Testis (tissue), 3 donors: ENCODE measurements around the gene EEFSEC. TPM values are rescaled to one million over a fixed set of nuclear protein-coding genes. Genes with fewer than 3 reads are reported as not detected.

Experiments
- DNase-seq: peaks from one replicate; pipeline ENCODE4 v3.0.0-alpha.2; 2019
- H3K27ac ChIP-seq, 2 donors: fragments of 200-600 bp; sonication (generic); one replicate each; pipeline ENCODE4 v1.5.1; 2019
- H3K27me3 ChIP-seq: fragments of 200-600 bp; sonication (generic); one replicate; pipeline ENCODE4 v1.5.1; 2019
- H3K36me3 ChIP-seq: fragments of 200-600 bp; sonication (generic); one replicate; pipeline ENCODE4 v1.5.1; 2017; ENCODE audit warnings: low read depth; ENCODE audit errors: missing control alignments
- H3K4me1 ChIP-seq: fragments of 200-600 bp; sonication (generic); one replicate; pipeline ENCODE4 v1.5.1; 2019
- H3K4me3 ChIP-seq, 2 donors: fragments of 200-600 bp; sonication (generic); one replicate each; pipeline ENCODE4 v1.5.1; 2017 to 2019
- H3K9me3 ChIP-seq: fragments of 200-600 bp; sonication (generic); one replicate; pipeline ENCODE4 v1.5.1; 2017
- CTCF ChIP-seq, 3 experiments: fragments of 450-650 bp in 2 of 3; fragments of 200-600 bp in 1 of 3; sonication (generic) in 1 of 3; IDR thresholded peaks; one replicate each; pipeline ENCODE4 v1.5.1; 2016 to 2019; ENCODE audit warnings: antibody characterized with exemption in 3 of 3, mild to moderate bottlenecking in 2 of 3, moderate library complexity in 1 of 3
- POLR2A ChIP-seq: fragments of 450-650 bp; IDR thresholded peaks from one replicate; pipeline ENCODE4 v1.6.1; 2017; ENCODE audit warnings: antibody characterized with exemption, mild to moderate bottlenecking, moderate library complexity
- WGBS, 2 donors: methylation state at CpG; one replicate each; pipeline ENCODE4 v1.1.5; 2018; 5-methylcytosine and 5-hydroxymethylcytosine counted together
- intact Hi-C: fragments of 100-400 bp; cut with DNase I; formaldehyde crosslinking; loops from one replicate; pipeline ENCODE4 v1.15.1; 2023; ENCODE audit warnings: low total_unique reads
- polyA plus RNA-seq: library from polyadenylated mRNA; stranded (reverse); fragments of 350-450 nt; fragmentation: Illumina TruSeq; extraction: RNeasy Lipid Tissue Mini Kit (QIAGEN cat#74804); gene quantifications from one replicate; pipeline ENCODE4 v1.2.3, GENCODE V29; 2014; ENCODE audit warnings: low read depth, low replicate concordance; ENCODE audit not compliant: insufficient read depth
- total RNA-seq, 2 donors: library from RNA; depleted of rRNA; stranded (reverse); fragments of >200 nt; gene quantifications; one replicate each; pipeline ENCODE4 v1.2.3, GENCODE V29; 2016

The EEFSEC gene
- total and polyA plus RNA-seq, 3 donors from 2014 or later = 35.4 to 40.3 (median 35.4) TPM

GRCh38 chr3:128320551-128321340 is 167.5 kb downstream of the EEFSEC start:
- intact Hi-C loops = no loop called here
- no peak for TF ChIP-seq POLR2A
- TF ChIP-seq CTCF (IDR thresholded peaks at IDR 0.05) = no peak
- Histone ChIP-seq H3K9me3 (no peaks in the 10 kb centered on the region), H3K36me3 (no peaks in the 10 kb centered on the region), H3K4me1 (peaks cover 19% of the 10 kb centered on the region), H3K4me3 (no peak overlapping the region), H3K27me3 (no peaks in the 10 kb centered on the region), H3K27ac (no peak overlapping the region)
- peak; percentile 7 for DNase-seq
- WGBS, 2 donors = 88 to 91% methylated on average over 8 of the region's 8 CpGs

GRCh38 chr3:128321418-128321817 is 168.1 kb downstream of the EEFSEC start:
- Histone ChIP-seq H3K36me3 (no peaks in the 10 kb centered on the region), H3K4me3 (no peak overlapping the region), H3K9me3 (no peaks in the 10 kb centered on the region), H3K27ac (no peak overlapping the region), H3K27me3 (no peaks in the 10 kb centered on the region), H3K4me1 (peaks cover 15% of the 10 kb centered on the region)
- no peak for TF ChIP-seq CTCF (IDR thresholded peaks at IDR 0.05)
- no peak for TF ChIP-seq POLR2A
- 86 to 100% methylated on average over 1 to 4 of the region's 4 CpGs for WGBS, 2 donors
- DNase-seq = peak; percentile 9
- intact Hi-C loops = no loop called here

GRCh38 chr3:128322030-128323022 is 169.0 kb downstream of the EEFSEC start:
- TF ChIP-seq CTCF (IDR thresholded peaks at IDR 0.05) (peak; percentile 37 to 39 (median 38)), POLR2A (no peak)
- H3K4me3 ChIP-seq = no peak overlapping the region
- H3K27ac ChIP-seq = no peak overlapping the region
- H3K36me3 ChIP-seq = no peaks in the 10 kb centered on the region
- peak; percentile 71 for DNase-seq
- H3K4me1 ChIP-seq = peaks cover 6% of the 10 kb centered on the region
- intact Hi-C loops = no loop called here
- WGBS, 2 donors = 91% methylated on average over 11 to 12 of the region's 14 CpGs
- H3K9me3 ChIP-seq = no peaks in the 10 kb centered on the region
- no peaks in the 10 kb centered on the region for H3K27me3 ChIP-seq

GRCh38 chr3:128323206-128324081 is 170.2 kb downstream of the EEFSEC start:
- intact Hi-C loops = no loop called here
- TF ChIP-seq POLR2A (no peak), CTCF (IDR thresholded peaks at IDR 0.05) (no peak)
- Histone ChIP-seq H3K4me3 (no peak overlapping the region), H3K4me1 (peaks cover 4% of the 10 kb centered on the region), H3K36me3 (no peaks in the 10 kb centered on the region), H3K27me3 (no peaks in the 10 kb centered on the region), H3K27ac (no peak overlapping the region), H3K9me3 (no peaks in the 10 kb centered on the region)
- peak; percentile 12 for DNase-seq
- 84 to 89% methylated on average over 17 of the region's 17 CpGs for WGBS, 2 donors
